WERI-Rb-1 (cell line): ENCODE data around the gene GSC2.

Experiments used
- DNase-seq: peaks from one replicate; pipeline ENCODE4 v3.0.0-alpha.2; 2020
- H3K27ac ChIP-seq: fragments of 250-450 bp; sonication (Bioruptor Pico); 2 replicates; pipeline ENCODE4 v1.5.1; 2020; ENCODE audit warnings: mild to moderate bottlenecking, moderate library complexity
- H3K27me3 ChIP-seq: fragments of 250-450 bp; sonication (Bioruptor Pico); 2 replicates; pipeline ENCODE4 v1.5.1; 2021; ENCODE audit warnings: mild to moderate bottlenecking, low read depth, moderate library complexity; ENCODE audit not compliant: insufficient read depth, severe bottlenecking
- H3K36me3 ChIP-seq: fragments of 250-450 bp; sonication (Bioruptor Pico); 2 replicates; pipeline ENCODE4 v1.5.1; 2020; ENCODE audit warnings: mild to moderate bottlenecking, moderate library complexity
- H3K4me3 ChIP-seq: 2 replicates; pipeline ENCODE4 v1.5.1; 2011; ENCODE audit warnings: low read depth, mild to moderate bottlenecking, control low read depth, low read length
- H3K9me3 ChIP-seq: fragments of 250-450 bp; sonication (Bioruptor Pico); 2 replicates; pipeline ENCODE4 v1.5.1; 2021; ENCODE audit warnings: mild to moderate bottlenecking, moderate library complexity; ENCODE audit not compliant: severe bottlenecking
- CTCF ChIP-seq: IDR thresholded peaks from 2 replicates; pipeline ENCODE4 v1.5.1; 2011; ENCODE audit warnings: low read depth, mild to moderate bottlenecking, control low read depth, inconsistent platforms, low read length

The GSC2 gene

DNA sequence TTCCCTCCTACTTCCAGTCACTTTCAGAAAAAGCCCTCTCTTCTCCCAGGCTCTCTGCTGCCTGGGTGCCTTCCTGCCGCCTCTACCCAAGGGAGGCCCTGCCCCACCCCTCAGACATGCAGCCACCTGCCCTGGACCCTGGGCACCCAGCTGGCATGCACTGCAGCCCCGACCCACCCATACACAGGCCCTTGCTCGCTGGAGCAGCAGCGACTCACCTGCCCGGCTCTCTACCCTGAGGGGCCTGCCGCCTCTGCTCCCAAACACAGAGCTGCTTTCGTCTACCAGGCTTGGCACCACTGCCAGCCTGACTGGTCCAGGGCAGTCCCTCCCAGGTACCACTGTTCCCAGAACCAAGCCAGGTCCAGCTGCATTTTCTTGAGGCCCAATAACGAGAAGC is 20.2 kb downstream of the GSC2 start:
- no peak for DNase-seq
- no peak for TF ChIP-seq CTCF
- no peak overlapping the region for H3K4me3 ChIP-seq
- H3K27me3 ChIP-seq, result no peaks in the 10 kb centered on the region
- no peaks in the 10 kb centered on the region for H3K9me3 ChIP-seq
- peaks cover 27% of the 10 kb centered on the region for H3K36me3 ChIP-seq
- no peak overlapping the region for H3K27ac ChIP-seq

DNA sequence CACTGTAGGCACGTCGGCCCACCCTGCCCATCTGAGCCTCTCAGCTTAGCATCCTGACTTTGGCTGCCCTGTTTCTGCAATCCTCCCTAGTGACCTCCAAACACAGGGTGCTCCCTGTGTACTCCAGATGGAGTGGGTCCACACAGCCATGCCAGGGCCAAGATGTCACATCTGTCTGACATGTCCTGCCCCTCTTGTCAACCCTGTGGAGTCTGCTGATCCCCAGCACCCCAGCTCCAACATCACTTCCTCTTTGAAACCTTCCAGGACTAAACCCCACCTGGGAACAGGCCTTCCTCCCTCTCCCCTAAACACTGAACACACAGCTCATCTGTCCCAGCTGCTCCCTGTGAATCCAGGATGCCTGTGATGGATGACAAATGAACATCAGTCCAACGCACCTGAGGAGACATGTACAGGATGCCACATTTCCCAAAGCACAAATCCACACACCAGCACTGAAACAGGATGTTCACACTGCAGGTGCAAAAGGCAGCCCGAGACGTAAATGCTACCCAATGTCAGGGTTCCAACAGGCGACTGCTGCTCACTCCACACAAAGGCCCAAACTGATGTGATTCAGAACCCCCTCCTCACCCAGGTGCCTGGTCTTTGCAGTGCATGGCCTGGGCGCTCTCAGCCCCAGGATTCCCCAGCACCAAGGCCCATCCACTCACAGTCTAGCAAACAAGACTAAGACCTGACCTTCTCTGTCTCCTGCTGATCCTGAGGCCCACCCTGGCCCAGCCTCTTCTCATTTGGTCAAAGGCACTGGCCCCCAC is 21.0 kb downstream of the GSC2 start:
- H3K36me3 ChIP-seq, result peaks cover 20% of the 10 kb centered on the region
- no peaks in the 10 kb centered on the region for H3K9me3 ChIP-seq
- no peaks in the 10 kb centered on the region for H3K27me3 ChIP-seq
- no peak overlapping the region for H3K4me3 ChIP-seq
- H3K27ac ChIP-seq, result no peak overlapping the region
- no peak for DNase-seq
- no peak for TF ChIP-seq CTCF

GRCh38 chr22:19128009-19128401 is 22.1 kb downstream of the GSC2 start:
- TF ChIP-seq CTCF, result no peak
- Histone ChIP-seq H3K9me3 (no peaks in the 10 kb centered on the region), H3K36me3 (peaks cover 9% of the 10 kb centered on the region; the same call in 1 of the 2 replicates), H3K27me3 (no peaks in the 10 kb centered on the region), H3K27ac (no peak overlapping the region), H3K4me3 (no peak overlapping the region)
- DNase-seq, result no peak

DNA sequence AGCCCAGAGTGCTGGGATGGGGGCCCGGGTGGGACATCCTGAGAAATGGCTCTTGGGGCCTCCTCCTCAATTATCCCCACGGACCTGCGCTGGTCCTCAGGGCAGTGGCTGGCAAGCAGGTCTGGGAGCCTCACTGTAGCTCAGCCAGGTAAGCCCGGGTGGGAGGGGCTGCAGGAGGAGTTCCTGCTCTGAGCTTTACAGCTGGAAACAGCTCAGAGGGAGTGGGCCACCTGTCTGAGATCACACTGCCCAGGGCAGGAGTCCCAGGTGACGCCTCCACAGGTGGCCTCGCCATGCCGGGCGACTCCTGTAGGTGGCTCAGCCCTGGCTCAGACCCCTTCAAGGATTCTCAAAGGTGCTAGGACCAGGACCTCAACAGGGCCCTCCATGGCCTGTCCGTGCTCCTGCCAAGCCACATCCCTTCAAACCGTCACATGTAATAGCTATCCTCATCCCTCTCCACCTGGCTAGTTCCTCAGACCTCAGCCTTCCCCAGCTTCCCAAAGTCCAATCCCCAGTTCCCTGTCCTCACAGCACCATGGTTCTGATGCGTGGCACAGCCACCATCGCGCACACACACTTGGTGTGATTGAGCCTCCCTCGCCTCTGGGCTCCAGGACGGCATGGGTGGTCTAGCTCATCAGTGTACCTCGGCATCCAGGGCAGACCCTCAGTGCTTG is 22.6 kb downstream of the GSC2 start:
- DNase-seq, result no peak
- Histone ChIP-seq H3K27me3 (no peaks in the 10 kb centered on the region), H3K36me3 (peaks cover 5% of the 10 kb centered on the region; the same call in 1 of the 2 replicates), H3K9me3 (no peaks in the 10 kb centered on the region), H3K4me3 (no peak overlapping the region), H3K27ac (no peak overlapping the region)
- TF ChIP-seq CTCF, result 0 out of 2 replicates have a peak, but pooled peaks have one; percentile 9

DNA sequence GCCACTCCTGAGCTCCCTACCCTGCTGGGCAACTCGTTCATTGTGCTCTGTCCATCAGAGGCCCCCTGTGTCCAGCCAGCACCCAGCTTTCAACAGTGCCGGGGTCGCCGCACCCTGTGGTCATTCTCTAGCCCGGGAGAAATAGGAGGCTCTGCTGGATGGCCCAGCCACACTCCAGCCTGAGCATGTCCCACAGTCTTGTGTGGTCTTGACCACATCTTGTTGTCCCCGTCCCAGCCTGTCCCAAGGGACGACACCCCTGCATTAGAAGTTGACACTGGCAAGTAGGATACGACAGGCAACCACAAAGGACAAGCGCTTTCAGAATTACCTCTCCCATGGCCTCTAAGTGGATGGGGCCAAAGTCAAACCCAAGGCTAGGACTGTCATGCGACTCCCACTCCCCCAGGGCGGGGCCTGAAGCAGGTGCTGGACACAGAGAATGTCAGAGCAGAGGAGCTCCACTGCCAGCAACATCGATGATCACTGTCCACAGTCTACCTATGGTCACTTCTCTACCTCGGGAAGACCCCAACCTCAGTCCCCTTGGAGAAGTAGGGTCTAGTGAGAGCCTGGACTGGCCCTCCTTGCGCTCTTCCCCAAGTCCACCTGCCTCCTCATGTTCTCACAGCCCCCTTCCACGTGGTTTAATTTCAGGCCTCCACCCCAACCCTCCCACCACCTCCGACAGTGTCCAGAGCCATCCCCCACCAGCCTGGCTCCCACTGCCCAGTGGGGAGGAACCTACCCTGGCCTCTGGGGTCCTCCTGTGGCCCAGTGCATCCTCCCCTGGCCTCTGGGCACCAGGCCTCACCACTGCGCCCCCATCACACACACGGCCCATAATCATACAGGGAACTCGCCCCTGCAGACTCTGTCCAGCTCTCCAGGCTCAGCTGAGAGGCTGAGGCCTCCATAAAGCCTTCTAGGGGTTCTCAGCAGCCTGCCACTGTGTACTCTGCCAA is 23.5 kb downstream of the GSC2 start:
- H3K36me3 ChIP-seq, result 0 out of 2 replicates have a peak, but pooled peaks cover 2% of the 10 kb centered on the region
- TF ChIP-seq CTCF, result no peak
- H3K4me3 ChIP-seq, result no peak overlapping the region

More for the DNA sequence above, 23.5 kb downstream of the GSC2 start:
- no peaks in the 10 kb centered on the region for H3K9me3 ChIP-seq
- no peak for DNase-seq
- no peaks in the 10 kb centered on the region for H3K27me3 ChIP-seq
- no peak overlapping the region for H3K27ac ChIP-seq
